Fibroblast of upper back skin (primary cell): Measurements from ENCODE around the gene IAPP.
"Not testable (repeated sequence)": the region's sequence is repeated elsewhere in the genome, so short reads cannot be mapped to it uniquely, and the experiment has no call there.

Experiments used
- DNase-seq: peaks from one replicate; pipeline ENCODE4 v3.0.0-alpha.2; 2013

The IAPP gene

DNA sequence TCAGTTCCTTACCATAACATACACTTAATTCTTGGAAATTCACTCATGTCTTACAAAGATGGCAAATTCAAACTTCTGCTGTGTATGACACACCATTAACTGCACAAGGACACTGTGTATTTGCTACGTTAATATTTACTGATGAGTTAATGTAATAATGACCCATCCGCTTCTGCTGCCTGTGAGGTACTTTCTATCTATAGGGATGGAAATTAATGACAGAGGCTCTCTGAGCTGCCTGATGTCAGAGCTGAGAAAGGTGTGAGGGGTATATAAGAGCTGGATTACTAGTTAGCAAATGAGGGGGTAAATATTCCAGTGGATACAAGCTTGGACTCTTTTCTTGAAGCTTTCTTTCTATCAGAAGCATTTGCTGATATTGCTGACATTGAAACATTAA lies at the start of gene IAPP:
TSS of gene IAPP (plus strand) at position 301 of the 400 bp plus-strand sequence. CDS start 450 bp downstream, outside the sequence.
- DNase-seq = no peak

DNA sequence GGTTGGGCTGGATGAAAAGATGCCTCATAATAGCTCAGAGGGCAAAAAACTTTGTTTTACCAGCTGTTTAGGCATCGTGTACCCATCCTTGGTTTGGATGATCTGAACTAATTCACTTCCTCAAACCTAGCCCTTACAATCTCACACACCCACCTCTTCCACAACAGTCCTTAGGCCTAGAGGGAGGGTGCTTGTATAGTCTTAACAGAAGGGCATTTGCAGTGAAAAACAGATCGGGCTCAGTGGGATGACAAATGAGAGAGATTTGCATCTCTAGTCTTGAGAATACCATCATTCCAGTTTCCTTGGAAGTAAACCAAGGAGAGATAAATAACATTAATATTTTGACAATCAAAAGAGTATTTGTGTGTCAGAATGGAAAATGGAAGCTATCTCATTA lies 49.0 kb upstream of the IAPP start:
- no peak for DNase-seq

DNA sequence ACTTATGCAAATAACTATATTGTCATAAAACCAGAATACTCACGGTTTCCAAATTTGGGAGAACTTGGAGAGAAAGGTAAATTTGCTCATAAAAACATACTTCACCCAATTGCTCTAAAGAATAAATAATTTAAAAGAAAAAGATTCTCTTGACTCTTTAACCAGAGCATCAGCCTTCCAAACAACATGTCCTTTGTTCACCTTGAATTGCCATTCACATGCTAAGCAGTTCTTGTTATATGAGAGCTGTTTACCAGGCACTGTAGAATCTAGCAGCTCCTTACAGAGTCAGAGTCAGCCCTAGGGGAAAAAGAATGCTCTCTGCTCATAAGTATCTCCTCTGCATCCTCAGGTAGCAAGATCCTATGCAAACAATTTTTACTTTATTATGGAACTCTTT lies 48.2 kb upstream of the IAPP start:
- DNase-seq = no peak

DNA sequence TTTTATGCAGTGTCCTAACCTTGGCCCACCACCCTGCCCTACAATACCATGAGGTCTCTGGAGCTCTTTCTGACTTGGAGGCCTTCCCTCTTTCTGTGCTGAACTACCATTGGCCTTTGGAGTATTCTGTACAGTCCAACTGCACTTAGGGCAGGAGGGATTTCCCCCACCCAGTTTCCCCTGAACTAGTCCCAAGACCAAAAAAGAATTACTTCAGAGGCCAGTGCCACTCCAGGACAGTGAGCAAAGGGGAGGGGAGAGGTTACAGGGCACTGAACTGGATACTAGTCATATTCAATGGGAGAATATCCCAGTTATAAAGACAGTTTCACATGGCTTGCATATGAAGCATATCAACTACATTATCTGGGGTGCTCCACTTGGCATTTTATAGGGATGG lies 44.1 kb upstream of the IAPP start:
- no peak for DNase-seq

DNA sequence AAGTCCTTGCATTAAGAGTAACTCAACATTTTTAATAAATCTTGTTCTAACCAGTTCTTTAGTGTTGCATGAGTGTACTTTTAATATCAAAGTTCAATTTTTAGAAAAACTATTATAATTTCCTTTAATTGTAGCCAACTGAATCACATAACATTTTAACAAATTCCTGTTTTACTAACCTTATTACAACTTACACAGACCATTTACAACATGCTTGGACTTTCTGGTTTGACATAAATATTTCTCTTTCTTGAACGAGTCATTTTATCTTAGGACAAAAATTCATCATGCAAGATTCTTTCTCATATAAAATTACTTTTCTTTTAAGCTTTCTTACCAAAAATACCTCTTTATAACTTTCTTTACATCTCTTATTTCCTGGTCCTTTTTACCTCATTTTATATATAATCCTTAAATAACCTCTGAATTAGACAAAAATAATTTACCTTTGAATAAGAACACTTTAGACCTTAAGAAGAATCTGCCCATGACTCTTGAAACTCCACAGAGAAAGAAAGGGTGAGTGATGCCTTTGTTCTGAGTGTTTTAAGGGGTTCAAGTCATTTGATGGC lies 41.9 kb upstream of the IAPP start:
- DNase-seq = no peak

DNA sequence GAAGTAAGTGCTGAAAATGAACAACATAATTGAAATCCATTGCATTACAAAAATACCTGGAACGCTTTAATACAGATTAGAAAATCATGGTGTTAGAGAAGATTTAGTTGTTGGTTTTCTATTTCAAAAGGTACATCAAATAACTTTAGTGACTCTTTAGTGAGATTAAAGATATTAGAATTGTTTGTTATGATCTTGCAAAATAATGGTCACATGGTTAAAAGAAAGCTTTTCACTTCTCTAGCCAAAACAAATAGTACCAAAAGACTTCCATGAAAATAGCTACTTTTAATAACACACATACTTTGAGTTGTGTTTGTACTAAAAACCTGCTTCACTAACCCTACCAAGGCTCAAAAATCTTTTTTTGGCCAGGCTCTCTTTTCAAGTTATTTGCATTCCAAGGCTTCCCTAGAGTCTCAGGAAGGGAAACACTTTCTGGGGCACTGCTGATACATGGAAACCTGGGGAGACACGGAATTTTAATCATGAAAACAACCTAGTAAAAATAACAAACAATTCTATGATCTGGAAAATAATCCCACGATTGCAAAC lies 37.9 kb upstream of the IAPP start, which contains the start of gene SLCO1A2:
TSS of gene SLCO1A2 (minus strand) at position 147 of the 555 bp plus-strand sequence. CDS start 270 bp downstream, outside the sequence.
- DNase-seq = no peak

DNA sequence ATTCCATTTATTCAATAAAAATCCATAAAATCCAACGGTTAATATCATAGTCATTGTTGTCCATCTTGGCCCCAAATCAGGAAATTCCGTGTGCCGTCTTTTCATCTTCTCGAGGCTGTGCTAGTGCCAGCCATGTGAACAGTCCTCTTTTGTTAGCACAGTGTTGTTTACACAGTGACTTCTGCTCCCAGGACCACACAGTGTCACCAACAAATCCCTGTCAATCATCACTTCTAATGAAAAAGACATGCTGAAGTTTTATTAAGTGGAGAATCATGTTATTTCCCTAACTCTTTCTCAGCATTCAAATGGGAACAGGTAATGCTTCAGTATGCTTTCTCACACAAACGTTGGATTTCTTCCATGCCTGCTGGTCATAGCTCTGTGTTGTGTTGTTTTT lies 36.0 kb upstream of the IAPP start:
- no peak for DNase-seq

DNA sequence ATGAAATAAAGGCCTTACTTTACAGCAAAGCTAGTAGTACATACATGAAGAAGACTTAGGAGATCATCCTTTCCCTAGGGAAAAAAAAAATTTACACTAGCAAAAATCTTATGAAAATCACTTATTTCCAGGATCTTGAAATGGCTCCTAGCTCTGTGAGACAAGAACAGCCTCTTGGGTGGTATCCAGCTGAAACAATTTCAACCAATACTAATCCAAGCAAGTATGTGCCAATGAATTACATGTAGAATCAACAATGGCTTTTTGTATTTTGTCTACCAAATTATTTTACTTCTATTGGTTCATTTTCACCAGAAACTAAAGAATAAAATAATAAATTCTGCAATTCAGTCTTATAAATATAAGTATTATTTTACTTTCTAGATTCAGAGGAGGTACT lies 35.2 kb upstream of the IAPP start:
- no peak for DNase-seq

DNA sequence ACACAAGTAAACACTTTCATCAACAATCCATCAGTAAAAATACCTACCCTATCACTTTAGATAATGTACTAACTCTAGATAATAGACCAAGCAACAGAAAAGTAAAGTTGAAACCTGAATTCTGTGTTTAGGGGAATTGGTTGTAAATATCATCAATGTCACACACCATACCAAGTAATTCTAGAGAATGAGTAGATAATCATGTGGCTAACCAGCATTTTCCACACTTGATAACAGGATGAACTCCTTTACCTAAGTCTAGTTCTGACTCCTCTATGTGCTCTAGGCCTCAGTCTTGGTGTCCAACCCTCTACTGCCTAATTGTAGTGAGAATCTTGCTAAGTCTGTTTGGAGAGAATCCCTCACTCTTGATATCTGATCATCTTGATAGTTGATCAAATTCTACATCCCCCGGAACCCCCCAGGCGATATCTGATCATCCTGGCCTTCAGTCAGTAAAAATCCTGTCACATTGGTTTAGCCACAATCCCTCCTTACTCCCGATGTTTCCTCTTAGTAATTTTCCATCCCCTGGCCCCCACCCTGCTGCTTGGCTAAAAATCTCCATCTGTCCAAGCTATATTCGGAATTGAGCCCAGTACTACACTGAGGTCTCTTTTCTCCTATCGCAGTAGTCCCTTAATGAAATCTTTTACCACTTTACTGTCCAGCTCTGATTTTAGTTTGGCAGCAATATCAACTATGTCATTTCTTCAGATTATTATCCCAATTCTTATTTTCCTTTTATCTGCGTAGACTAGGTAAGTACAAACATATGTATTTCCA lies 34.5 kb upstream of the IAPP start:
- no peak for DNase-seq

DNA sequence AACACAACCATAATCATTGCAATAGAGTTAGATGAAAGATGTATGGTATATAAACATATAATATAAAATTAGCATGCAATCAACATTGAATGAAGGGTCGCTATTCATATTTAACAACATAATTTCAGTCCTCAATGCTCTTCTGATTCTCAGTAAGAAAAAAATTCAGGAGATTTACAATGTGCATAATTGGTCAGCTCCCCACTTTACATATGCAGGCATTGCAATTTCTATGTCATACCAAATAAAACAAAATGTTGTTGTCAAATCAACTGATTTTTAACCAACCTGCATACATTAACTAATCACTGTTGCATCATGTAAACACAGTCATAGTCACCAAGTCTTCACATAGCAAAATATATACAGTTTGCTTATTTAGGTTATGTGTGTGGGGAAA lies 32.8 kb upstream of the IAPP start:
- DNase-seq = no peak

DNA sequence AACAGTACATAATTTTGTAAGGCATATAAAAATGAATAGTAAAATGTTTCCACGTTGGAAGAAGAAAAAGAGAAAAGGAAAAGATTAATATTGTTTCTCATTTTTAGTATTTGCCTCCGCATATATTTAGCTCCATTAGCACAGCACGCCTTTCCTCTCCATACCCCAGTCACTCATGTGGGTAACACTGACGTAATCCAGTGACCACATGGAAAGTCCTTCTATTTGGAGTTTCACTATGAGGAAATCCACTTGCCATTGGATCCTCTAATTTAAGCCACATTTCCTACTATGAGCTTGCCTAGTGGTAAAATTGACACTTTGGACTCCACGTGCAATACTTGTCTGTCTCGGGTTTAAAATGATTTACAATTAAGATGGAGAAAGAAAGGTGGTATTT lies 32.3 kb upstream of the IAPP start:
- no peak for DNase-seq

DNA sequence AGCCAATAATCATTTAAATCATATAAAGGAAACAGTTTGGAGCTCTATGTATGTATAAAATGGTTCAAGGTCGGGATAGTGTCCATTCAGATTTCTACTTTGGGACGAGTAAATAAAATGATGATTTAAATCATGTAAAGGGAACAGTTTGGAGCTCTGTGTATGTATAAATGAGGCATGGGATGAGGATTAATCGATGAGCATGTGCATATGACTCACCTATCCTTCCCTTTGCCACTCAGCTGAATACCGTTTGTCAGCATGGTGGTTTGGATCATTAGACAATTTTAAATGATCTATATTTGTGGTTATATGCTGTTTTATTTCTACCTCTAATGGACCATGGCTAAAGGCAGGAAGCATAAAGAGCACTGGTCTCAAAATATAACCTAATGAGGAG lies 30.9 kb upstream of the IAPP start:
- no peak for DNase-seq

DNA sequence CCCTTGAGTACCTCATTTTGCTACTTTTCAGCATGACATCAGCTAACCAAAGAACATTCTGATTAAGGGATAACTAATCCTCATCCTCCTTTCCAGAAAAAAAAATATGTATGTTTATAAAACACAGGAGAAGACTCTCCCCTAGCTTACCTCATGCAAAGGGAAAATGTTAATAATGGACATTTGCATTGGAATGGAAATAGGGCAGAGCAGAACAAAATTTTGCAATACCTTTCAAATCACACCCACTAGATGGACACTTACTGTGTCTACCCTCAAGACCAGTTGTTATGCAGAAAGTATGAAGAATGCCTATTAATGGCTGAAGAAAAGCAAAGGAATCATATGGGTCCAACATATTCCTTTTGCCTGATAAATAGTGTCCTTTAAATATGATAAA lies 29.1 kb upstream of the IAPP start:
- DNase-seq = no peak

DNA sequence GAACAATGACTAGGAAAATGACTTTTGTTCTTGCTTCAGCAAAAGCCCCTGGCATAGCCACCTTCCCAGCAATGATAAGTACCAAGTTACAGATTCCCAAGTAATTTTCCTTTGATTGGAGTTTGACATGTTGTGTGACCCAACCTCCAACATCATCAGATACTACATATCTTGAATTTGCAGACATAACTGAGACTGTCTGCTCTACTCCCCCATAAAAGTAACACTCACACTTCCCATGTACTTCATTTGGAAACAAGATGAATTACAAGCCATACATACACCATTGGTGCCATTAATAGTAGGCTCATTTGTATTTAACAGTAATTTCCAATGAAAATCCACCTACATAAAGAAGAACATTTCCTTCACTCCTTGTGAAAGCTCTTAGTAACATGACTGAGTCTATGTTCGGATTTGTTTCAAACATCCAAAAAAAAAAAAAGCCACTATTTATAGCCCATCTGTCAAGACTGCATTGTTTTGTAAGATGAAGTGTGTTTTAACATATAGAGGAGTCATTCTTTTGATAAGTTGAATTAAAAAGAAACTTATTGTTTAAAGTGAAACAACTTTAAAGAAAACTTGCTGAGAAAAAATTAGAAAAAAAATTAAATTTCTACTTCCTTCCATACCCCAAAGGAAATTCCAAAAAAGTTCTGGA lies 26.0 kb upstream of the IAPP start:
- no peak for DNase-seq

DNA sequence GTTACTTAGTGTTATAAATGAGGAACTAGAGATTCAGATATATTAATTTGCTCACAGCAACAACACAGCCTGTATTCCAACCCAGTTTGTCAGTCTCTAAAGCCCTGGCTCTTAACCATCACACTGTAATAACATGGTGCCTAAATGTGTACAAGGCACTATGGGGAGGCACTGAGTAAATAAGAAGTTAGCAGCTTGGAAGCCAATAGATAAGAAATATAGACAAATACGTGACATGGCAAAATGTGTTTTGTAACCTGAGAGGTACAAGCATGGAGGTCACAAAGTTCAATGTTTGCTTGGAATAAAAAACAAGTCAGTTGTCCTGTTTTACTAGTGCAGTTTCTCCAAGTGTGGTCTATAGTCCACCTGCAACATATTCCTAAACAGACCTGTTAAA lies 21.7 kb upstream of the IAPP start:
- DNase-seq = no peak

DNA sequence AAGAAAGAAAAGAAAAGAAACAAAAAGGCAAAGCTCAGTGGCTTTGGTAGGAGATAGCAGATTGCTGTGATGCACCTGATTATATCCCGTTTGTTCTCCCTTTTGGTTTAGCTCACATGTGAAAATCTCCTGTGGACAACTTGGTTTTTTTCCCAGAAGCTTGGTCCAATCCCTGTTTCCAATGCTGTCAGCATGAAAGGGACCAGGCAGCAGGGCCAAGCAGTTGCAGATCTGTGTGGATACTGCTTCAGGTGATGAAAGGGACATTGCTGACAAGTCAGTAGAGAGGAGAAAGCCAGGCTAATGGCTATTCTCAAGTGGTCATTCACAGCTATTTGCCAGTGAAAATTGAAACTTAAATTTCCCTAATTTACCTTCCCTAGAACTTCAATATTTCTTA lies 19.2 kb upstream of the IAPP start:
- no peak for DNase-seq

DNA sequence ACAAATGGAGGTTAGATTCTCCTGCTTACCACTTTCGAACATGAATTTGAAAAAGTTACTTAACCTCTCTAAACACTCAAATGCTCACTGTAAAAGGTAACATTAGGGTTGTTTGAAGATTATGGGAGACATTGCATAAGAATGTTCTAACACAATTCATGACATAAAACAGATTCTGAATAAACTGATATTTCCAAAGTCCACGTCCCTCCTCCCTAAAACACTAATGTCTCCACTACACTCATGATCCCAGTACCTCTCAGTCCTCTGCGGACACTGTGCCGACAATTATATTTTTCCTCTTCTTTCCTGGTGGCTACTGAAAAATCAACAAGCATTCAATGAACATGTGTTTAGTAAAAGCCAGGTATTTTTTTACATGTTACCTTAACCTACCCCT lies 18.8 kb upstream of the IAPP start:
- no peak for DNase-seq

DNA sequence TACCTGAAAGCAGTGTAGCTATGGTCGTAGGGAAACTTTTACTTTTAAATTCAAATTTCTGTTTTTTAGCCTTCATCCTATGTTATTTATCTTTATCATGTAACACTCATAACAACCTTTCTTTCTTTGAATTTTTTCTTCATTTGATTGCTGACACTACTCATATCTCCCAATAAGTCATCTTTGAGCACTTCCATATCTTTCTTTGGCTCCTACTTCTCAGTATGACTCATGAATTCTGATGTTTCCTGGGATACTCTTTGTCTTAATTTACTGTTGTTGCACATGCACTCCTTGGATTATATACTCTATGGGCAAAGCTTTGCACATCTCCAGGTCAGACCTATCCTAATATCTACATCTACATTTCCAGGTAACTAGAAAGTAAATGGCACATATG lies 18.1 kb upstream of the IAPP start:
- DNase-seq = no peak

DNA sequence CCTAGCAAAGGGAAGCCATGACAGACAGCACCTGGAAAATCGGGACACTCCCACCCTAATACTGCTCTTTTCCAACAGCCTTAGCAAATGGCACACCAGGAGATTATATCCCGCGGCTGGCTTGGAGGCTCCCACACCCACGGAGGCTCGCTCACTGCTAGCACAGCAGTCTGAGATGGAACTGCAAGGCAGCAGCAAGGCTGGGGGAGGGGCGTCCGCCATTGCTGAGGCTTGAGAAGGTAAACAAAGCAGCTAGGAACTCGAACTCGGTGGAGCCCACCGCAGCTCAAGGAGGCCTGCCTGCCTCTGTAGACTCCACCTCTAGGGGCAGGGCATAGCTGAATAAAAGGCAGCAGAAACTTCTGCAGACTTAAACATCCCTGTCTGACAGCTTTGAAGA lies 12.1 kb upstream of the IAPP start:
- DNase-seq = not testable (repeated sequence)

DNA sequence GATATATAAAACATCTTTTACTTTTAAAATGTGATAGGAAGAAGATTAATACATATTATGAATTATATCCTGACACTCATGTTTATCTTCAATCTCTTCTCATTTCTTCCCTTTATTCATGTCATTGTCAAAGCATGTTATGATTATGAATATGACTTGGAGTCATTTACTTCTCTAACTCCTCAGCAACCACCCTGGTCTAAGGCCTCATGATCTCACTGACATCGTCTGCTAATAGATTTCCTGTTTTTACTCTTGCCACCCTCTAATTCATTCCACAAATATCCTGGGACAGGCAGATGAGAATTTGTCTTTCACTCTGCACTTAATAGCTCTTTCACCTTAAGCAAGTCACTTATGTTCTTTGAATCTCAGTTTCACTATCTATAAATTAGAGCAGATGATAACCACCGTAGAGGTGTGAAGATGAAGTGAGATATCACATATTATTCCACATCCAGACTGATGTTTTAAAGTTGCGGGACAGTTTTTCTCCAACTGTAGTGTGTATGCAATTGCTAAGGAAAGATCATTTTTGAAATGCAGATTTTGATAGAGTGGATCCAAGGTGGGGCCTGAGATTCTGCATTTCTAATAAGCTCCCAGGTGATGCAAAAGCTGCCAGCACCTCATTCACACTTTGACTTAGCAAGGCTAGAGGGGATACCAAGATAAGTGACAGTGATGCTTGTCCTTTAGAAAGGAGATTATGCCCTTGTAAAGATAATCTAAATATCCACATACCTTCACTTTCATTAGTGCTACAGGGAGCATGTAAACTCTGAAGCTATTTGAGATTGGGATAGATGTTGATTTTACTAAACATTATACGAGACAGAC lies 3.3 kb upstream of the IAPP start:
- no peak for DNase-seq

DNA sequence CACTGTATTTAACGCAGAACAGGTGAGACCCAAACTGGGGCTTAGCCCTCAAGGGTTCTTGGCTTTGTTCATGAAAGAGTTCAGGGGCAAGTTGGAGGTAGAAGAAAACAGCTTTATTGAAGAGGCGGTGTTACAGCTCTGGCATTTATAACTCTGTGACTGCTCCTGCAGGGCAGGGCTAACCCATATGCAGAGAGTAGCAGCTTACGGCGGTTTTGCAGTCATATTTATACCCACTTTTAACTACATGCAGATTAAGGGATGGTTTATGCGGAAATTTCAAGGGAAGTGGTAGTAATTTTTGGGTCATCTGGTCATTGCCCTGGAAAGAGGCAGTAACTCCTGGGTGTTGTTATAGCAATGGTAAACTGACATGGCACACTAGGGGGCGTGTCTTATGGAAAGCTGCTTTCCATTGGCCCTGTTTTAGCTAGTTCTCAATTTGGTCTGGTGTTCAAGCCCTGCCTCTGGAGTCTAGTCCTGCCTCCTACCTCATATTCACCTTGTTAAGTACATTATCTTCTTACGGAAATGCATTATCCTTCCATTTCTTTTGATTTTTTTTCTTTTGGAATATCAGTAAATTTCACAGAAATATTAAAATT lies 1.8 kb upstream of the IAPP start:
- no peak for DNase-seq

DNA sequence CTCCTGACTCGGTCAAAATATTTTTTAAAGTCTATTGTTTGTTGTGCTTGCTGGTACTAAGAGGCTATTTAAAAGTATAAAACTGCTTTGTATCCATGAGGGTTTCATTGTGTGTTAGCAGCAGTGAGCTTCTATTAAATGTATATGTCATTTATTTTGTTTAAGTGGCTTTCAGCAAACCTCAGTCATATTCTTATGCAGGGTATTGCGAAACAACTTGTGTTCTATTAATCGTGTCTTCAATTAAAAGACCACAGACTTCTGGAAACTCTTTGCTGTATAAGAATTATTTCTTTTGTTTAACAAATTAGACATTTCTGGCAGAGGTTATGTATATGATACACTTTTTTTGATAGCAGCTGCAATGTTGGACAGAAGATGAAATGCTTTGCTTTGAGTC lies 6.5 kb downstream of the IAPP start:
- DNase-seq = no peak

DNA sequence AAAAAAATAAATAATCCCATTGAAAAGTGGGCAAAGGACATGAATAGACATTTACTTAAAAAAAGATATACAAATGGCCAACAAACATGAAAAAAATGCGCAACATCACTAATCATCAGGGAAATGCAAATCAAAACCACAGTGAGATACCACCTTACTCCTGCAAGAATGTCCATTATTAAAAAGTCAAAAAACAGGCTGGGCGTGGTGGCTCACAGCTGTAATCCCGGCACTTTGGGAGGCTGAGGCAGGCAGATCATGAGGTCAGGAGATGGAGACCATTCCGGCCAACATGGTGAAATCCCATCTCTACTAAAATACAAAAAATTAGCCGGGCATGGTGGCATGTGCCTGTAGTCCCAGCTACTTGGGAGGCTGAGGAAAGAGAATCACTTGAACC lies 8.6 kb downstream of the IAPP start:
- not testable (repeated sequence) for DNase-seq
